ENCODE data around the gene MIOX.

The MIOX gene

GRCh38 chr22:50463188-50463900 lies 23.3 kb upstream of the MIOX start:
- TF ChIP-seq CTCF (IDR thresholded peaks at IDR 0.05; ENCODE audit: low read length, missing control alignments) = no peak
- H3K4me3 ChIP-seq (replicated peaks; ENCODE audit: low read depth, low read length) = no peak overlapping the region

GRCh38 chr22:50464451-50464850 lies 22.2 kb upstream of the MIOX start:
- TF ChIP-seq CTCF (IDR thresholded peaks at IDR 0.05; ENCODE audit: low read length, missing control alignments) = no peak

More at GRCh38 chr22:50463188-50463900, 23.3 kb upstream of the MIOX start:
- no peak for DNase-seq (ENCODE audit: low read depth)

GRCh38 chr22:50465066-50465930 lies 21.4 kb upstream of the MIOX start:
- no peak for TF ChIP-seq CTCF (IDR thresholded peaks at IDR 0.05; ENCODE audit: low read length, missing control alignments)
- H3K4me3 ChIP-seq (replicated peaks; ENCODE audit: low read depth, low read length) = no peak overlapping the region
- no peak for DNase-seq (ENCODE audit: low read depth)

More at GRCh38 chr22:50464451-50464850, 22.2 kb upstream of the MIOX start:
- DNase-seq (ENCODE audit: low read depth) = no peak
- H3K4me3 ChIP-seq (replicated peaks; ENCODE audit: low read depth, low read length) = no peak overlapping the region

GRCh38 chr22:50467341-50467740 lies 19.3 kb upstream of the MIOX start:
- DNase-seq (ENCODE audit: low read depth) = no peak
- no peak overlapping the region for H3K4me3 ChIP-seq (replicated peaks; ENCODE audit: low read depth, low read length)
- TF ChIP-seq CTCF (IDR thresholded peaks at IDR 0.05; ENCODE audit: low read length, missing control alignments) = no peak

- no peak for DNase-seq (ENCODE audit: low read depth)
- H3K4me3 ChIP-seq (replicated peaks; ENCODE audit: low read depth, low read length) = no peak overlapping the region
- TF ChIP-seq CTCF (IDR thresholded peaks at IDR 0.05; ENCODE audit: low read length, missing control alignments) = no peak
Observed at GRCh38 chr22:50467773-50468440, 18.8 kb upstream of the MIOX start.

GRCh38 chr22:50468626-50469025 lies 18.0 kb upstream of the MIOX start:
- DNase-seq (ENCODE audit: low read depth) = no peak
- no peak for TF ChIP-seq CTCF (IDR thresholded peaks at IDR 0.05; ENCODE audit: low read length, missing control alignments)
- no peak overlapping the region for H3K4me3 ChIP-seq (replicated peaks; ENCODE audit: low read depth, low read length)
